Kidney epithelial cell (primary cell): ENCODE data around the gene AGBL3. TPM values are rescaled to one million over a fixed set of nuclear protein-coding genes. Genes with fewer than 3 reads are reported as not detected.

ENCODE experiments used
- DNase-seq: peaks from one replicate; pipeline ENCODE4 v3.0.0-alpha.2; 2010; ENCODE audit warnings: low read depth
- H3K27me3 ChIP-seq: 2 replicates; pipeline ENCODE4 v1.6.0; 2011; ENCODE audit warnings: low read length; ENCODE audit not compliant: control insufficient read depth, insufficient read depth
- H3K36me3 ChIP-seq: 2 replicates; pipeline ENCODE4 v1.5.1; 2011; ENCODE audit warnings: low read length; ENCODE audit not compliant: control insufficient read depth, insufficient read depth
- H3K4me3 ChIP-seq: 2 replicates; pipeline ENCODE4 v1.5.1; 2011; ENCODE audit warnings: low read depth, mild to moderate bottlenecking, control low read depth, low read length
- total RNA-seq: library from RNA; depleted of rRNA; stranded (reverse); fragments of >200 nt; gene quantifications from 2 replicates; pipeline ENCODE4 v1.2.3, GENCODE V29; 2015
- TF ChIP-seq, protein P1 (sequence below): IDR thresholded peaks from 2 replicates; pipeline ENCODE4 v1.5.1; 2011; ENCODE audit warnings: mild to moderate bottlenecking, moderate library complexity, low read length, control low read depth, inconsistent platforms; ENCODE audit not compliant: insufficient read depth, poor library complexity, severe bottlenecking

The AGBL3 gene
- total RNA-seq, 1 donor from 2014 or later = 1.6 TPM

DNA sequence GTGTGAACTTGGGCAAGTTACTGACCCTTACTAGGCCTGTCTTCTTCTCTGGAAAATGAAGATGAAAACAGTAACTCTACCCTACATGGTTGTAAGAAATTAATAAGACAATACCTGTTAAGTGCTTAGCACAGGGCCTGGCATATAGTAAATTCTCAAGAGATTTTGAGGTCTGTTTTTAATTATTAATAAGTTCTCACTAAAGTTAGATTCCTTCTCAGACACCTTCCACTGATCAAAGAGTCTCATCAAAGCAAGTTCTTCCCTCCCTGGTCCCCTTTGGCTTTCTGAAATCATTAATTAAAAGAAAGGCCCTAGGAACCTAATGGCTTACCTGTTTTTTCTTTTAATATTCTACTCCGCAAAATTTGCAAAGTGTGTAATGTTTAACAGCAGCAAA, 166.1 kb downstream of the AGBL3 start:
- DNase-seq = no peak
- Histone ChIP-seq H3K36me3 (no peaks in the 10 kb centered on the region), H3K4me3 (no peak overlapping the region), H3K27me3 (no peaks in the 10 kb centered on the region)
- TF ChIP-seq, protein P1, sequence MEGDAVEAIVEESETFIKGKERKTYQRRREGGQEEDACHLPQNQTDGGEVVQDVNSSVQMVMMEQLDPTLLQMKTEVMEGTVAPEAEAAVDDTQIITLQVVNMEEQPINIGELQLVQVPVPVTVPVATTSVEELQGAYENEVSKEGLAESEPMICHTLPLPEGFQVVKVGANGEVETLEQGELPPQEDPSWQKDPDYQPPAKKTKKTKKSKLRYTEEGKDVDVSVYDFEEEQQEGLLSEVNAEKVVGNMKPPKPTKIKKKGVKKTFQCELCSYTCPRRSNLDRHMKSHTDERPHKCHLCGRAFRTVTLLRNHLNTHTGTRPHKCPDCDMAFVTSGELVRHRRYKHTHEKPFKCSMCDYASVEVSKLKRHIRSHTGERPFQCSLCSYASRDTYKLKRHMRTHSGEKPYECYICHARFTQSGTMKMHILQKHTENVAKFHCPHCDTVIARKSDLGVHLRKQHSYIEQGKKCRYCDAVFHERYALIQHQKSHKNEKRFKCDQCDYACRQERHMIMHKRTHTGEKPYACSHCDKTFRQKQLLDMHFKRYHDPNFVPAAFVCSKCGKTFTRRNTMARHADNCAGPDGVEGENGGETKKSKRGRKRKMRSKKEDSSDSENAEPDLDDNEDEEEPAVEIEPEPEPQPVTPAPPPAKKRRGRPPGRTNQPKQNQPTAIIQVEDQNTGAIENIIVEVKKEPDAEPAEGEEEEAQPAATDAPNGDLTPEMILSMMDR = no peak

GRCh38 chr7:135154734-135155133, 168.4 kb downstream of the AGBL3 start:
- no peak overlapping the region for H3K4me3 ChIP-seq
- H3K36me3 ChIP-seq = no peaks in the 10 kb centered on the region
- TF ChIP-seq, protein P1 = no peak
- H3K27me3 ChIP-seq = no peaks in the 10 kb centered on the region
- DNase-seq = no peak

- no peak overlapping the region for H3K4me3 ChIP-seq
- no peaks in the 10 kb centered on the region for H3K36me3 ChIP-seq
- TF ChIP-seq, protein P1 = no peak
- no peaks in the 10 kb centered on the region for H3K27me3 ChIP-seq
- DNase-seq = no peak
These were observed 170.0 kb downstream of the AGBL3 start for GRCh38 chr7:135156290-135156689.

- TF ChIP-seq, protein P1 = no peak
- Histone ChIP-seq H3K27me3 (no peaks in the 10 kb centered on the region), H3K36me3 (no peaks in the 10 kb centered on the region), H3K4me3 (no peak overlapping the region)
- DNase-seq = no peak
These were observed 171.9 kb downstream of the AGBL3 start for GRCh38 chr7:135158141-135158655.

- H3K36me3 ChIP-seq = no peaks in the 10 kb centered on the region
- DNase-seq = no peak
- TF ChIP-seq, protein P1 = no peak
- H3K27me3 ChIP-seq = no peaks in the 10 kb centered on the region
- H3K4me3 ChIP-seq = no peak overlapping the region
These were observed 172.6 kb downstream of the AGBL3 start for GRCh38 chr7:135158874-135159273.

DNA sequence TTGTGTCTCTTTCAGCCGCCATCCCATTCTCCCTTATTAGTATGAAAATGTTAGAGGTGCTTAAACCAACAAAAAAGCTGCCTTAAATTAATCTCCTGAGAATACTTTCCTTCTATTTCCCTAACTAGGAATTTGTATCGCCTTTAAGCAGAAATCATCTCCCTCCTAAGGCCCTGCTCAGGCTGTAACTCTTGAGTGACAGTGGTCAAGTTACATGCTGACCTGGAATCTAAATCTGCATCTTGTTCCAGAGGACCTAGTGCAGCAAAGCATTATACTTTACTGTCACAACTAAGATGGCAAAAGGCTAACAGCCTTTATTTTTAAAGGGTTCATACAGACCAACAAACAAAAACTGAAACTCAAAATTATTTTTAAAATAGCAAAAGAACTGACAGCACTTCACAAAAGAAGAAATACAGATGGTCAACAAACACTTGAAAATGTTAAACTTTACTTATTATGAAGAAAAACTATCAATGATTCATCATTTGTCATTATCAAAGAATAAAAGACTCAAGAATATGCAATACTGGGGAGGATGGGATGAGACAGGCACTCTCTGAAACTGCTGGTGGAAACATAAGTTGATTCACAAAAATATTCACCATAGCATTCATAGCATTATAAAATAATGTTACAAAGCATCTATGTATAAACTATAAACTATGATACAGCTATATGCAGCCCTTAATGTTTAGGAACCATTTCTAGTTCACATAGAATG, 173.2 kb downstream of the AGBL3 start:
- no peaks in the 10 kb centered on the region for H3K36me3 ChIP-seq
- TF ChIP-seq, protein P1 = no peak
- H3K4me3 ChIP-seq = no peak overlapping the region
- no peak for DNase-seq
- H3K27me3 ChIP-seq = no peaks in the 10 kb centered on the region
